Urinary bladder (tissue), 4 donors: ENCODE results near the gene PJA2. TPM values are rescaled to one million over a fixed set of nuclear protein-coding genes. Genes with fewer than 3 reads are reported as not detected.

Experiments used
- DNase-seq: peaks from one replicate; pipeline ENCODE4 v3.0.0-alpha.2; 2015; ENCODE audit errors: extremely low spot score
- H3K27ac ChIP-seq: one replicate; pipeline ENCODE4 v1.5.1; 2013; ENCODE audit warnings: low read depth, mild to moderate bottlenecking, moderate library complexity
- H3K36me3 ChIP-seq: one replicate; pipeline ENCODE4 v1.6.1; 2013; ENCODE audit warnings: mild to moderate bottlenecking, moderate library complexity; ENCODE audit not compliant: insufficient read depth
- H3K4me1 ChIP-seq: one replicate; pipeline ENCODE4 v1.6.1; 2013; ENCODE audit warnings: mild to moderate bottlenecking, moderate library complexity; ENCODE audit not compliant: insufficient read depth
- H3K4me3 ChIP-seq: one replicate; pipeline ENCODE4 v1.5.1; 2013; ENCODE audit warnings: low read depth, low read length
- WGBS: extraction: QIAGEN DNeasy Blood & Tissue Kit; methylation state at CpG from one replicate; pipeline ENCODE4 v1.1.7; 2013; 5-methylcytosine and 5-hydroxymethylcytosine counted together
- polyA plus RNA-seq: library from polyadenylated mRNA; stranded (reverse); fragments of 200-250 nt; gene quantifications from one replicate; pipeline ENCODE4 v1.2.3, GENCODE V29; 2013
- total RNA-seq: library from RNA; depleted of rRNA; stranded (reverse); fragments of >200 nt; gene quantifications from one replicate; pipeline ENCODE4 v1.2.3, GENCODE V29; 2014
- donor health status: healthy with polysubstance abuse.
- donor health status: healthy.

Gene PJA2
- total and polyA plus RNA-seq, 2 donors: 130 to 236 TPM

DNA sequence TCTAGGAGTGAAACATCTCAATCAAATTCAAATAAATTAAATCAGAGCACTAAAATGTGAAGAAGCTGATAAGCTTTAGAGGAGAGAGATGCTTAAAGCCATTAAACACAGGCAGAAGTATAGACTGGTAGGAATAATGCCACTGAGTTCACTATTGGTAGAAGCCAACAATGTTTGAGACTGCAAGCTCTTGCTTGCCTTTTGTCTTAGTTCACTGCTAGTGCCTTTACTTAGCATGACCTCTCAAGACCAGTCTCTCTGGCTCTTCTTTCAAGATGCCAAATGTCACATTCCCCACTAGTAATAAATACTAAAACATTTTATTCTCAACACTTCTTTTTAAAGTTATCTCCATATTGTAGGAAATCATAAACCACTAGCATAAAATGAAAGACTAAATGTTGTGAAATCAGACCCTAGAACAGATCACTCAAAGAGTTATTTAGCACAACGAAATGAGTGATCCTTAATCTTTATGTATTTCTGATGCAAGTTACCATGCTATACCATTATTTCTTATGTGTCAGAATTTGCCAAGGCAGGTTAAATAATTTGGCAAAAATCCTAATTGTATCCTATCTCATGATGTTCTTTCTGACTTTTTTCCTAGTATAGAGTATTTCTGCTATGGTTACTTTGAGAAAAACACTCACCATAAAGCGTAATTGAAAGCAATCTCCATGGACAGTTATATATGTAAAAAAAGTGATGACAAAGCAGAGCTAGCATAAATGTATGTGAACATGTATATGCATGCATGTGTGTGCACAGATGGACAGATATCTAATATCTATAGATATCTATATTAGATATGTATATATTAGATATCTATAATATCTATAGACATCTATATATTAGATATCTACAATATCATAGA is 57.5 kb downstream of the PJA2 start:
- WGBS: 92% methylated on average over 2 of the region's 2 CpGs
- Histone ChIP-seq H3K36me3 (no peaks in the 10 kb centered on the region), H3K27ac (no peak overlapping the region), H3K4me3 (no peak overlapping the region), H3K4me1 (no peaks in the 10 kb centered on the region)
- DNase-seq: peak; percentile 5

DNA sequence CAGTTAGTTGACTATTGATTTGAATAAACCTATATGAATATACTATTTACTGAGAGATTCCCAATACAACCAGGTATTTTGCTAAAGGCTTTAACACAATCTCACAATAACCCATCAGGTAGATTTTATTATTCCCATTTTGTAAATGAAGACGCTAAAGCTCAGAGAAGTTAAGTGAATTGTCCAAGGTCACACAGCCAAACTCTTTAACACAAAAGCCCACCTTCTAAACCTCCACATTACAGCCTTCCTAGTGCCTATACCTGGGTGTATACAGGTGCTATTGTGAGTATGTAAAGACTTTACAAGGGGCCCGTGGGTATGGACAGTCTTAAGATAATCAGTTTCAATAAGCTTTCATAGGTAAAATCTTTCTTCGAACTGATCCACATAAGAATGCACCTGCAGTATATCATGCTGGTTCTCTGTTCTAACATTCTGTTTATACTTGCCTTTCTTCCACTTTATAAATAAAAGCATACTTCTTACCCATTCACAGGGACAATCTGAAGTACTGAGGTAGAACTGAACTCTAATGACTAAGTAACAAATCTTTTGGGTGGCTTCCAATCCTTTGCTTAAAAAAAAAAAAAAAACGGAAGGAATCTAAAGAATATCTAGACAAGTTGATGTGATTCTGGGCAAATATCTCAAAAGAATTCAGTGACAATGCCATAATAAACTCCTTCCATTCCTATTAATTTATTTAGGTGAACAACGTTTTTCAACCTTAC is 59.1 kb downstream of the PJA2 start:
- H3K27ac ChIP-seq: no peak overlapping the region
- 61% methylated on average over 5 of the region's 5 CpGs for WGBS
- peaks cover 2% of the 10 kb centered on the region for H3K36me3 ChIP-seq
- H3K4me3 ChIP-seq: no peak overlapping the region
- DNase-seq: no peak
- H3K4me1 ChIP-seq: no peaks in the 10 kb centered on the region

DNA sequence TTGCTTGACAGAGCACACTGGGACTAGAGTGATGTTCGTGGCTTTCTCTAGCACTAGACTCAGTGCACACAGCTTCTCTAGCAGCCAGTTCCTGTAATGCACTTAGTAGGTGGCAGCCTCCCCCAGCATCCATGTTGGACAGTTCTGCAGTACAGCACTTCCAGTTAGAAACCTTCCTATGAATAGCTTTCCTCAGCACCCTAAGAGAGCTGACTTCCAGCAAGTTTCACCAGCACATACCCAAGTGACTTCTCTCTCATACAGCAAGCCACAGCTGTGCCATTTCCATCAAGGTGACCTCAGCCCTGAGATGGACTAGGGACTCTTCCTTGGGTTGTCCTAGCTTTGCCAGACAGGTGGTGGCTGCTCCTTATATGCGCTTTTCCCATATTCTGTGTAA is 60.4 kb downstream of the PJA2 start:
- no peaks in the 10 kb centered on the region for H3K4me1 ChIP-seq
- WGBS: 86% methylated on average over 2 of the region's 2 CpGs
- no peak for DNase-seq
- no peak overlapping the region for H3K27ac ChIP-seq
- no peak overlapping the region for H3K4me3 ChIP-seq
- H3K36me3 ChIP-seq: peaks cover 3% of the 10 kb centered on the region

DNA sequence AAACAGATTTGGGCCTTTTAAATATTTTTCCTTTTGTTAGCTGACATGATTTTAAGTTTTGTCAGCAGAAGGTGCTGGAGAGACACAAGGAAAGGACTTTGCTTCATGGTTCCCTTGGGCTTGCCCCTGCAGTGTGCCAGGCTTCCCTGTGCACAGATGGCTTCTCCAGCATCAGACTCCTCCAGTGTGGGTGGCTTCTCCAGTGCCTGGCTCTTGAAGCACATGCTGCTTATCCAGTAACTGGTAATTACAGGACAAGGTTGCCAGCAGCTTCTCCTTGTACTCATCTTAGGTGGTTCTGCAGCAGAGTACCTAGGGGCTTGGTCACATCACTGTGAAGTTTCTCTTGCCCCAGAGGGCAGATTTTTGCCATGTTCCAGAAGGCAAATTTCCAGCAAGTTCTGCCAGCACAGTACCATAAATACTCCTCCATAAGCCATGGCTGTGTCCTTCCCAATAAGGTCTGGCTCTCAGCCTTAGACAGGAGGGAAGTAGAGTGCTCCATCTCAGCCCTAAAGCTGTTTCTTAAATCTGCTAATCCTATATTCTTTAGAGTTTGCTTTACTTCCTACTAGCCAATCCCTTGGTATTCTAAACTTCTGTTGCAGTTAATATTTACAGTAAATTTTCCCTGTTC is 62.4 kb downstream of the PJA2 start:
- H3K27ac ChIP-seq: no peak overlapping the region
- no peaks in the 10 kb centered on the region for H3K4me1 ChIP-seq
- DNase-seq: no peak
- H3K36me3 ChIP-seq: peaks cover 3% of the 10 kb centered on the region
- no peak overlapping the region for H3K4me3 ChIP-seq

DNA sequence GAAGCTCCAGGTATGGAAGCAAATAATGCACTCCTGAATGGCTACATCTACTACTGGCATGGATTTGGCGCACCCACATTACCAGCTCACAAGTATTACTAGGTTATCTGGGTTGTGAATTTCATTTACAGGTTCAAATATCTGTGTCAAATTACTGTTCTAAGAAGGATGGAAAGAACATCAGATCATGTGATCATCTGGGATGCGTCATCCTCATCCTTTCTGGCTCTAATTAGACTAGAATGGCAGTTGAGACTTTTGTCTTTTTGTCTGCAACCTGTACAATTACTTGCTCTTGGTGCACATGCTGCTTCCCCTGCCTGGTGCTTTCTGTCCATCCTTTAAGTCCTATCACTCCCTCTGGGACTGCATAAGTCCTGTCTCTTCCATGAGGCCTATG is 64.1 kb downstream of the PJA2 start:
- H3K27ac ChIP-seq: no peak overlapping the region
- DNase-seq: no peak

DNA sequence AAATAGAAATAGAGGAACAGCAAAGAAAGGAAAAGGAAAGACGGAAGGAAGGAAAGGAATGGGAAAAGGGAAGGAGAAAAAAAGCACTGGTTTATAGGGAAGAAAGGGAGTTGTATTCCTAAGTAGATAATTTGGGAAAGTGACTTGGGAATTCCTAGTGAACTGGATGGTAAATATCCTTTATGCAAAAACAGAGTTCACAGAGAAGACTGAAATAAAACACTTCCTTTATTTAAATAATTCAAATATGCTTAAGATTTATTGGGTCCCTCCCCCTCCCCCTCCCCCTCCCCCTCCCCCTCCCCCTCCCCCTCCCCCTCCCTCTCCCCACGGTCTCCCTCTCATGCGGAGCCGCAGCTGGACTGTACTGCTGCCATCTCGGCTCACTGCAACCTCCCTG is 69.4 kb downstream of the PJA2 start:
- H3K4me1 ChIP-seq: no peaks in the 10 kb centered on the region
- no peak overlapping the region for H3K4me3 ChIP-seq
- no peaks in the 10 kb centered on the region for H3K36me3 ChIP-seq
- DNase-seq: no peak
- 81% methylated on average over 3 of the region's 5 CpGs for WGBS
- H3K27ac ChIP-seq: no peak overlapping the region

More for the DNA sequence above, 64.1 kb downstream of the PJA2 start:
- no peaks in the 10 kb centered on the region for H3K4me1 ChIP-seq
- H3K4me3 ChIP-seq: no peak overlapping the region
- 95% methylated on average over 2 of the region's 2 CpGs for WGBS
- peaks cover 3% of the 10 kb centered on the region for H3K36me3 ChIP-seq

DNA sequence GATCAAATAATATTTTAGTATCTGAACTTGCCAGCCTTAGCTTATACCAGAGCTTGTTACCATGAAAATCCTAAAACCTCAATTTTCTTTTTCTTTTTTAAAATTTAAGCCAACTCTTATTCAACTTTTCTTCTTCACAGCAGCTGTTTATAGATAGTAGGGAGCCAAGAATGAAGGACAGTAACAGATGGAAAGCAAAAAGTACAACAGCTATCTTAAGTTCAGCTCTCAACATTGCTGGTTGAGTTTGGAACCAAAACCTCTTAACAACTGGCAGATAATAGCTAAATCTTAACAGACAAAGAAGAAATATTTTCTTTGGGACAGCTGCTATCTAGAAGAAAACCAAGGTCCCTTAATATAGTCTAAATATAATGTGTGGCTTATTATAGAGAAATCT is 74.7 kb downstream of the PJA2 start:
- H3K27ac ChIP-seq: no peak overlapping the region
- H3K36me3 ChIP-seq: peaks cover 4% of the 10 kb centered on the region
- H3K4me1 ChIP-seq: no peaks in the 10 kb centered on the region

DNA sequence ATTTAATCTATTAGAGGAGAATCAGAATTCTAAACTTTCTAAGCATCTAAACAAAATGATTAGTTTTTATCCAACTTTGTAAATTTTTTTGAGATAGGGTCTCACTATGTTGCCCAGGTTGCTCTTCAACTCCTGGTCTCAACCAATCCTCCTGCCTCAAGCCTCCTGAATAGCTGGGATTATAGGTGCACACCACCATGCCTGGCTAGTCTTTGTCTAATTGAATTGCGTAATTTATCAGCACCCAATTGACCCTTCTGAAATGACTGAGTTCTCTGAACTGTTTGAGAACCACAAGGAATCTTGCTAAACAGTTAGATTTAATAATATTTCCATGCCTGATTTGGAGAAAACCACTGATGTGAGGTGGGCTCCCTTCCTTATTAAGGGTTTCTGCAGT is 75.7 kb downstream of the PJA2 start:
- no peak for DNase-seq
- 99% methylated on average over 1 of the region's 1 CpG for WGBS
- Histone ChIP-seq H3K36me3 (peaks cover 4% of the 10 kb centered on the region), H3K4me1 (no peaks in the 10 kb centered on the region), H3K4me3 (no peak overlapping the region), H3K27ac (no peak overlapping the region)

More for the DNA sequence above, 74.7 kb downstream of the PJA2 start:
- no peak overlapping the region for H3K4me3 ChIP-seq
- no peak for DNase-seq

DNA sequence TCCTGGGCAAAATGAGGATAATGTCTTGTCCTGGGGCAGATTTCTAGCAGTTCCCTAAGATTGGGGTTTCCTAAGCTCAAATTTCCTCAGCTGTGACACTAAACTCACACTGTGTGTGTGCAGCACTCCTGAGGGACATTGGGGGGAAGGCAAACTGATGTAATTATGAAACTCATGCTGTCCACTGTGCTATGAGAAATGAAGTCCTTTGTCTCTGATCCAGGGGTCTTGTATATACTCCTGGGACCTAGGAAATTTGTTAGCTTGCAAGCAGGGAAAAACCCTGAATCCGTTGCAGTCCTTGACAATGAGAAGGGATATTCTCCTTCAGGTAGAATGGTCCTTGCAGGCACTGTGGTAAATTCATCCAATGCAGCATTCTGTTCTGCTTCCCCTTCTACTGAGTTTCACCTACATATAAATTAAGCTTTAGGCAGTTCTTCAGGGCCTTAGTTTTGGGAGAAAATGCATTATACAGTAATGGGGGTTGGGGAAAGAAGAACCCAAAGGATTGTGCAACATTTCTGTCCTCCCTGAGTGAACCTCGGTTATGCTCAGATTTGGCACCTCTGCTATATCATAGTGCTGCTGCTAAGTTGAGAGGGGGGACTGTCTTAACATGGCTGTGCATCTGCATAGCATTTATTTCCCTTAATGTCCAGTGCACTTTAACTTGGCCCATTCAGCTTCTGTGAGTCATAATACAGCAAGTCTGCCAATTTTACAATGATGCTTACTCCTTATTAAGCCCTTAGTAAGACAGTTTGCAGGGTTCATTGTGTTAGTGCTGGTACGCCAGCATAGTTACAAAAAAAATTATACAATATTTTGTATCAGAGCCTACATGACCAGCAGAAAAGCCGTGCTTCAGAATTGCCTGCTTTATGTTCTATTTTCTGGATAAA is 80.2 kb downstream of the PJA2 start:
- peak; percentile 48 for DNase-seq
- no peaks in the 10 kb centered on the region for H3K4me1 ChIP-seq

DNA sequence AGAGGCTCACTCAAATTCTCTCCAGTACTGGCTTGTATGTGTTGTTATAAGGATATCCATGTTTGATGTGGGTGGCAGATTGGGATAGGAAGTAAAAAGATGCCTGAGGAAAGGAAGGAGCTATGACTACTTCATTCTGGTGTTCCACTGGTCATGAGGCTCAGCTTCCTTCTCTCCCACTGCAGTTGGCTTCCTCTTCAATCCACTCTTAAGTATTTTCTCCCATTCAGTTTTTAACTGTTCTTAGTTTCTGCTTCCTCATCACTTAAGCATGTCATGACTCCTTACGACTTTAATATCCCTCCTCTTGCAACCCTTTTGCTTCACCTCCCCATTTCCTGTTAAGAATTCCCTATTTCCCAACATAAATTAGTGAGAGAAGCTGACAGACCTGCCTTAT is 81.1 kb downstream of the PJA2 start:
- no peak for DNase-seq
- 68% methylated on average over 1 of the region's 1 CpG for WGBS
- Histone ChIP-seq H3K4me1 (no peaks in the 10 kb centered on the region), H3K36me3 (peaks cover 3% of the 10 kb centered on the region), H3K27ac (no peak overlapping the region), H3K4me3 (no peak overlapping the region)

More for the DNA sequence above, 80.2 kb downstream of the PJA2 start:
- 40% methylated on average over 4 of the region's 4 CpGs for WGBS
- H3K27ac ChIP-seq: no peak overlapping the region
- H3K36me3 ChIP-seq: peaks cover 4% of the 10 kb centered on the region
- H3K4me3 ChIP-seq: no peak overlapping the region

DNA sequence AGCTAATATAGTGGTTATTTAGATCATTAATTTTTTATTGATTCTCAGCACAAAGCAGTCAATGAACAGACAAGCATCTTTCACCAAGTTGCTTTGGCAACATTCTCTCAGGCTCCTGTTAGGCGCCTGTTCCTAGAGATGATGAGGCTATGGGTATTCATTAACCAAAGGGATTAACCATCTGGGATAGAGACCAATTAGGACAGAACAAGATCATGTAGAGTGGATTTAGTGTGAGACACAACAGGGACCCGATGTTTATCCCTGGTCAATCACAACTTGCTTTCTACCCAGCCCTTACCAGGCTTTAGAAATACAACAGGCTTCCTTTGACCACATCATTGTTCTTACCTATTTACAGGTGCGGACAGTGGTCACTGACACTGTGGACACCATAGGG is 82.2 kb downstream of the PJA2 start:
- no peak overlapping the region for H3K27ac ChIP-seq
- no peak overlapping the region for H3K4me3 ChIP-seq
- no peaks in the 10 kb centered on the region for H3K4me1 ChIP-seq
- DNase-seq: no peak
- 92% methylated on average over 3 of the region's 3 CpGs for WGBS
- H3K36me3 ChIP-seq: no peaks in the 10 kb centered on the region

DNA sequence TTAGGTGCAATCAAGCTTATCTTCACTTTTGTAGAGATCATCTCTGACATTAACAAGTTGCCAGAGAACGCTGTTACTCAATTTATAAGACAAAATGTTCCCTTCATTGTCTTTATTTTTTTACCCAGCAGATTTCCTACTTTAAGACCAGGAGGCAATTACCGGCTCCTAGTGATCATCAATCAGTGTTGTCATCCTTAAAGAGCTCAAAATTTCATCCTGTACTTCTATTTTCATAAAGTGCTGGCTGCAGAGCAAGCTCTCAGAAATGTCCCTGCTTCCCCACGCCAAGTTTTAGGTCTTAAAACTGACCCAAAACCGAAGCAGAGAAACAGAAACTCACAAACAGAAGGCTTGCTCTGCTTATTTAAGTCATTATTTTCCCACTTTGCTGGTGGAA is 82.9 kb downstream of the PJA2 start:
- Histone ChIP-seq H3K4me1 (no peaks in the 10 kb centered on the region), H3K4me3 (no peak overlapping the region), H3K36me3 (no peaks in the 10 kb centered on the region), H3K27ac (no peak overlapping the region)
- WGBS: 29% methylated on average over 4 of the region's 4 CpGs
- DNase-seq: no peak

DNA sequence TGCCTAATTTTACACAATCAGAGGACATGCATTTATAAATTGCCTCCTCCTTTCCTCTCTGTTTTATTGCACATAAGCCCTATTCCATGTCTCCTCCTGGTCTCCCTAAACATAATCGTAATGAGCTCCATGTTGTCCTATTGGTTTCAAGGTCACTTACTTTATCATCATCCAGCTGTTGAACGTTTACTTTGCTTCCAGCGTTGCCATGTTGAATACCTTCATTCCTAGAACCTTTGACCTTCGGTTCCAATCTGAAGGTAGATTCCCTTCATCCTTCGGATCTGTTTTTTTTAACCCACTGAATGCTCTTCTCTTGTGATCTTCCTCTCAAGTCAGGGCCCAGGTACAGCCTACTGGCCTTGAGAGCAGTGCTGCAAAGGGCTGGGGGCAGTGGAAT is 84.3 kb downstream of the PJA2 start:
- Histone ChIP-seq H3K27ac (no peak overlapping the region), H3K4me3 (no peak overlapping the region), H3K4me1 (no peaks in the 10 kb centered on the region), H3K36me3 (no peaks in the 10 kb centered on the region)
- WGBS: 84% methylated on average over 5 of the region's 5 CpGs
- no peak for DNase-seq
